Stomach (tissue), 4 donors: ENCODE measurements around the gene OCA2.

Experiments
- CTCF ChIP-seq, 7 experiments: fragments of 450-650 bp in 4 of 7; fragments of 200-600 bp in 3 of 7; sonication (generic) in 3 of 7; IDR thresholded peaks; one replicate each; pipeline ENCODE4 v1.5.1; 2016 to 2019; ENCODE audit warnings: antibody characterized with exemption in 7 of 7, control low read depth in 2 of 7, mild to moderate bottlenecking in 1 of 7
- EP300 ChIP-seq: sonication (generic); formaldehyde crosslinking; IDR thresholded peaks from one replicate; pipeline ENCODE4 v1.6.1; 2017; ENCODE audit warnings: antibody characterized with exemption
- POLR2A ChIP-seq, 4 donors: fragments of 450-650 bp; IDR thresholded peaks; one replicate each; pipeline ENCODE4 v1.6.1; 2016; ENCODE audit warnings: antibody characterized with exemption in 4 of 4, control low read depth in 2 of 4, mild to moderate bottlenecking in 1 of 4, moderate library complexity in 1 of 4

GRCh38 chr15:27784107-27784506 is 315.0 kb downstream of the OCA2 start:
- TF ChIP-seq CTCF (IDR thresholded peaks at IDR 0.05) = no peak
- no peak for TF ChIP-seq EP300
- no peak for TF ChIP-seq POLR2A (IDR thresholded peaks at IDR 0.05)
